Osteoblast (primary cell): ENCODE data around the gene ZNF726. TPM values are rescaled to one million over a fixed set of nuclear protein-coding genes. Genes with fewer than 3 reads are reported as not detected.
"Not testable (repeated sequence)": the region's sequence is repeated elsewhere in the genome, so short reads cannot be mapped to it uniquely, and the experiment has no call there.

ENCODE experiments used
- DNase-seq: peaks from one replicate; pipeline ENCODE4 v3.0.0; 2011; ENCODE audit warnings: low spot score, mixed read lengths; ENCODE audit not compliant: insufficient read length; ENCODE audit errors: missing footprints
- H2AFZ ChIP-seq: 2 replicates; pipeline ENCODE4 v1.6.0; 2011; ENCODE audit warnings: mild to moderate bottlenecking, low read length
- H3K27ac ChIP-seq: 2 replicates; pipeline ENCODE4 v1.5.1; 2011; ENCODE audit warnings: mild to moderate bottlenecking, low read depth, low read length, moderate library complexity
- H3K27me3 ChIP-seq: 2 replicates; pipeline ENCODE4 v1.6.0; 2012; ENCODE audit warnings: mild to moderate bottlenecking, control low read depth, inconsistent platforms, low read length, moderate library complexity; ENCODE audit not compliant: insufficient read depth
- H3K36me3 ChIP-seq: 2 replicates; pipeline ENCODE4 v1.5.1; 2011; ENCODE audit warnings: mild to moderate bottlenecking, low read length, control low read depth, moderate library complexity; ENCODE audit not compliant: insufficient read depth
- H3K4me1 ChIP-seq: 2 replicates; pipeline ENCODE4 v1.5.1; 2011; ENCODE audit warnings: mild to moderate bottlenecking, low read length, control low read depth, moderate library complexity; ENCODE audit not compliant: insufficient read depth
- H3K4me2 ChIP-seq: 2 replicates; pipeline ENCODE4 v1.6.0; 2011; ENCODE audit warnings: mild to moderate bottlenecking, low read length; ENCODE audit not compliant: insufficient read depth
- H3K4me3 ChIP-seq: fragments of 200-600 bp; sonication (generic); 3 replicates; pipeline ENCODE4 v1.5.1; 2012; ENCODE audit warnings: mild to moderate bottlenecking, low read length, inconsistent platforms; ENCODE audit not compliant: insufficient read depth
- H3K79me2 ChIP-seq: 2 replicates; pipeline ENCODE4 v1.6.0; 2012; ENCODE audit warnings: mild to moderate bottlenecking, low read length, control low read depth, inconsistent platforms; ENCODE audit not compliant: insufficient read depth
- H3K9me3 ChIP-seq: 2 replicates; pipeline ENCODE4 v1.5.1; 2011; ENCODE audit warnings: low read depth, low read length, control low read depth
- H4K20me1 ChIP-seq: 2 replicates; pipeline ENCODE4 v1.6.0; 2012; ENCODE audit warnings: mild to moderate bottlenecking, low read length, control low read depth; ENCODE audit not compliant: insufficient read depth
- CTCF ChIP-seq: IDR thresholded peaks from 2 replicates; pipeline ENCODE4 v1.5.1; 2011; ENCODE audit warnings: mild to moderate bottlenecking, low read depth, low read length, moderate library complexity; ENCODE audit errors: extremely low read depth
- total RNA-seq: library from RNA; depleted of rRNA; stranded (reverse); fragments of >200 nt; gene quantifications from 2 replicates; pipeline ENCODE4 v1.2.3, GENCODE V29; 2012

ZNF726 gene
- total RNA-seq, 1 donor = 1.8 TPM

- no peak for TF ChIP-seq CTCF
- Histone ChIP-seq H2AFZ (no peak overlapping the region), H3K9me3 (no peaks in the 10 kb centered on the region), H3K27ac (no peak overlapping the region), H3K4me3 (no peak overlapping the region), H4K20me1 (no peaks in the 10 kb centered on the region), H3K4me1 (no peaks in the 10 kb centered on the region), H3K79me2 (no peaks in the 10 kb centered on the region), H3K27me3 (no peaks in the 10 kb centered on the region), H3K36me3 (no peaks in the 10 kb centered on the region), H3K4me2 (no peak overlapping the region)
- DNase-seq = no peak
Measured at GRCh38 chr19:23876261-23876660, 38.4 kb upstream of the ZNF726 start.

GRCh38 chr19:23876756-23877155 is 37.9 kb upstream of the ZNF726 start:
- not testable (repeated sequence) for H3K79me2 ChIP-seq, H3K4me2 ChIP-seq, H2AFZ ChIP-seq, DNase-seq, H3K4me3 ChIP-seq, H3K9me3 ChIP-seq, H4K20me1 ChIP-seq, H3K27ac ChIP-seq, H3K4me1 ChIP-seq, H3K27me3 ChIP-seq, H3K36me3 ChIP-seq

- no peak for DNase-seq
- no peaks in the 10 kb centered on the region for H3K27me3 ChIP-seq
- no peak for TF ChIP-seq CTCF
- H3K4me2 ChIP-seq = no peak overlapping the region
- no peak overlapping the region for H3K27ac ChIP-seq
- H3K4me1 ChIP-seq = no peaks in the 10 kb centered on the region
- H2AFZ ChIP-seq = no peak overlapping the region
- H3K79me2 ChIP-seq = no peaks in the 10 kb centered on the region
- H3K36me3 ChIP-seq = no peaks in the 10 kb centered on the region
- no peaks in the 10 kb centered on the region for H3K9me3 ChIP-seq
- no peaks in the 10 kb centered on the region for H4K20me1 ChIP-seq
- no peak overlapping the region for H3K4me3 ChIP-seq
Measured at GRCh38 chr19:23882493-23882892, 32.2 kb upstream of the ZNF726 start.

GRCh38 chr19:23884363-23884762 is 30.3 kb upstream of the ZNF726 start:
- H3K27me3 ChIP-seq = no peaks in the 10 kb centered on the region
- TF ChIP-seq CTCF = no peak
- no peaks in the 10 kb centered on the region for H3K36me3 ChIP-seq
- H3K27ac ChIP-seq = no peak overlapping the region
- no peak overlapping the region for H2AFZ ChIP-seq
- no peaks in the 10 kb centered on the region for H3K4me1 ChIP-seq
- no peaks in the 10 kb centered on the region for H3K79me2 ChIP-seq
- no peak overlapping the region for H3K4me3 ChIP-seq
- no peak for DNase-seq
- no peaks in the 10 kb centered on the region for H4K20me1 ChIP-seq
- no peak overlapping the region for H3K4me2 ChIP-seq
- H3K9me3 ChIP-seq = no peaks in the 10 kb centered on the region

GRCh38 chr19:23887642-23888041 is 27.0 kb upstream of the ZNF726 start:
- no peak overlapping the region for H3K27ac ChIP-seq
- TF ChIP-seq CTCF = no peak
- no peaks in the 10 kb centered on the region for H4K20me1 ChIP-seq
- H2AFZ ChIP-seq = no peak overlapping the region
- no peaks in the 10 kb centered on the region for H3K9me3 ChIP-seq
- no peaks in the 10 kb centered on the region for H3K79me2 ChIP-seq
- H3K4me1 ChIP-seq = no peaks in the 10 kb centered on the region
- no peak overlapping the region for H3K4me2 ChIP-seq
- H3K36me3 ChIP-seq = no peaks in the 10 kb centered on the region
- no peak for DNase-seq
- H3K27me3 ChIP-seq = no peaks in the 10 kb centered on the region
- H3K4me3 ChIP-seq = no peak overlapping the region

GRCh38 chr19:23896096-23896495 is 18.6 kb upstream of the ZNF726 start:
- not testable (repeated sequence) for H3K27me3 ChIP-seq, H2AFZ ChIP-seq, H3K4me1 ChIP-seq, H4K20me1 ChIP-seq, H3K27ac ChIP-seq, H3K9me3 ChIP-seq, H3K4me3 ChIP-seq, H3K4me2 ChIP-seq, H3K36me3 ChIP-seq, H3K79me2 ChIP-seq, DNase-seq
